Mononuclear cell (primary cell): ENCODE data around the gene MAP2K6. TPM values are rescaled to one million over a fixed set of nuclear protein-coding genes. Genes with fewer than 3 reads are reported as not detected.

Experiments used
- H3K27me3 ChIP-seq: 2 replicates; pipeline ENCODE4 v1.6.0; 2011; ENCODE audit warnings: low read length, control low read depth; ENCODE audit not compliant: insufficient read depth
- H3K4me1 ChIP-seq: 2 replicates; pipeline ENCODE4 v1.5.1; 2011; ENCODE audit warnings: mild to moderate bottlenecking, low read length, control low read depth; ENCODE audit not compliant: insufficient read depth
- H3K4me3 ChIP-seq: 2 replicates; pipeline ENCODE4 v1.5.1; 2011; ENCODE audit warnings: mild to moderate bottlenecking, low read length, moderate library complexity
- H3K9me3 ChIP-seq: 2 replicates; pipeline ENCODE4 v1.5.1; 2011; ENCODE audit warnings: low read depth, mild to moderate bottlenecking, control low read depth, low read length
- total RNA-seq: library from RNA; depleted of rRNA; stranded (reverse); fragments of >200 nt; gene quantifications from one replicate; pipeline ENCODE4 v1.2.3, GENCODE V29; 2012

Gene MAP2K6
- total RNA-seq, 1 donor = 7.8 TPM

GRCh38 chr17:69575346-69575761, 160.9 kb downstream of the MAP2K6 start:
- Histone ChIP-seq H3K27me3 (peaks cover under 1% of the 10 kb centered on the region), H3K9me3 (no peaks in the 10 kb centered on the region), H3K4me3 (no peak overlapping the region), H3K4me1 (no peaks in the 10 kb centered on the region)

GRCh38 chr17:69577098-69577497, 162.6 kb downstream of the MAP2K6 start:
- Histone ChIP-seq H3K4me1 (peaks cover 8% of the 10 kb centered on the region), H3K4me3 (no peak overlapping the region), H3K9me3 (no peaks in the 10 kb centered on the region), H3K27me3 (peaks cover 4% of the 10 kb centered on the region)

DNA sequence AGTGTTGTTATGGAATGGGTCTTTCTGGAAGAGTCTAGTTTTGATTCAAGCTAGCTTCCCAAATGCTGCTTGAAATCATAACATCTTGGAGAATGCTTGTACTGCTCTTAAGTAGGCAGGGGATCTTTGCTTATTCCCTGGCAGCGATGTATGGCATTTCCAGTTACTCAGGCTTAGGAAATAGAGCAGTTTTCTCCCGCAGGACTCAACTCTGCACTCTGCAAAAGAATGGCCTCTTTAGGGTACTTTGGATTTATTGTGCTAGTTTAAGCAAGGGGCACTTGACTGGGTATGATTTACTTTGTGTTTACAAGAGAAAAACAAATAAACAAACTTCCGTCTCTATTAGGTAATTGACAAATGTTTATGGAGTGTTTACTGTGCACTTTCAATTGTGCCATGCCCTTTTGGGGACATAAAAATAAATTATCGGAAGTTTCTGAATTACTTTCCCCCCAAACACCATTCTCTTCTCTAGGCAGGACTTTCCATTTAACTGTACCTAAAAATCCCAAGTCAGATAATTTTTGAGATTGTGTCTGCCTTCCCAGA, 164.0 kb downstream of the MAP2K6 start:
- Histone ChIP-seq H3K27me3 (peaks cover 4% of the 10 kb centered on the region), H3K9me3 (no peaks in the 10 kb centered on the region), H3K4me3 (no peak overlapping the region), H3K4me1 (peaks cover 8% of the 10 kb centered on the region)

DNA sequence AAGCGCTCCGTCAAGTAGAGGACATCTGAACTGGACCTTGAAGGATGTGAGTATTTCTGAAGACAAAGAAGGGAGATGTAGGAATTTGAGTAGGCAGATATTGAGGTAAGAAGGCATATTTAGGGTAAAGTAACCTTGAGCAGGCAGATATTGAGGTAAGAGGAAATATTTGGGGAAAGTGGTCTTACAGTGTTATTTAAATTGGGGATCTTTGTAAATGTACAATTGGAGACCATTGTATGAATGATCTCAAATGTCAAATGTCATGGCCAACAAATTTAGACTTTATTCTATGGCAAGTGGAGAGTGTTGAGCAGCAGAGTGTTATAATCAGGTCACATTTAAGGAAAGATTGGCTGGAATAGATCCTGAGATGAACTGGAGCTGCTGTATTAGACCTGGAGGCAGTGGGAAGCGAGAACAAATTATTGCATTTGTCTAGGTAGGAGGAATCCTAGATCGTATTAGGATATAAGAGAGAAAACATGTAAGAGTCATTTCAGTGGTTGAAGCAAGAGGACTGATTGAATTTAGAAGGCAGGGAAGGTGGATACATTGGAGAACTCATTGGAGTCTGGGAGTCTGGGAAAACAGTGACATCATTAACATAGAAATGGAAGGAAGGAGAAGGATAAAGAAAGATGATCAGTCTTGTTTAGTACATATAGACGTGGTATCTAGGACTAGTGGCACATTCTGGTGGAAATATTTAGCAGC, 165.6 kb downstream of the MAP2K6 start:
- Histone ChIP-seq H3K4me1 (peaks cover 8% of the 10 kb centered on the region), H3K4me3 (no peak overlapping the region), H3K27me3 (peaks cover 4% of the 10 kb centered on the region), H3K9me3 (no peaks in the 10 kb centered on the region)

- Histone ChIP-seq H3K27me3 (peaks cover 4% of the 10 kb centered on the region), H3K4me3 (peak overlapping the region; percentile 7), H3K4me1 (peaks cover 8% of the 10 kb centered on the region), H3K9me3 (no peaks in the 10 kb centered on the region)
These were observed 166.8 kb downstream of the MAP2K6 start for GRCh38 chr17:69581061-69581961.

GRCh38 chr17:69588316-69588715, 173.8 kb downstream of the MAP2K6 start:
- Histone ChIP-seq H3K9me3 (no peaks in the 10 kb centered on the region), H3K4me3 (no peak overlapping the region), H3K27me3 (no peaks in the 10 kb centered on the region), H3K4me1 (no peaks in the 10 kb centered on the region)

DNA sequence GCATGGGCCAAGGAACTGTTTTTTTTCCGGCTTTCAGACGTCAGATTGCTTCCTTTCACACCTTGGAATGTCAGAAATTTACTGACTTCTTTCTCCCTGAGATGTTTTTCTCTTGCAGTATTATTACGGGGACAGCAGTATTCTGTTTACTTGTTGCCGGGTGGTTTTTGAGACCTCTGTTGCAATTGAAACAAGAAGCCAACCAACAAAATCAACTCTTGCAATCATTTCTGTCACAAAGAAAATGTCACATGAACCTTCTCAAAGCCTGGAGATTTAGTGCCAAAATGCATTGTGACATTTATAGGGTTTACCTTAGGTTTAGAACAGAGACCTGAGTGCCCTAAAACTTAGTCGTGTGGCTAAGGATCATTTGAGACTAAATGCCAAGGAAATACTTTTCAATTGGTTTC, 174.3 kb downstream of the MAP2K6 start:
- H3K4me3 ChIP-seq = no peak overlapping the region
- H3K4me1 ChIP-seq = no peaks in the 10 kb centered on the region
- no peaks in the 10 kb centered on the region for H3K9me3 ChIP-seq
- no peaks in the 10 kb centered on the region for H3K27me3 ChIP-seq

GRCh38 chr17:69590671-69591070, 176.2 kb downstream of the MAP2K6 start:
- Histone ChIP-seq H3K4me3 (no peak overlapping the region), H3K9me3 (no peaks in the 10 kb centered on the region), H3K27me3 (no peaks in the 10 kb centered on the region), H3K4me1 (no peaks in the 10 kb centered on the region)

DNA sequence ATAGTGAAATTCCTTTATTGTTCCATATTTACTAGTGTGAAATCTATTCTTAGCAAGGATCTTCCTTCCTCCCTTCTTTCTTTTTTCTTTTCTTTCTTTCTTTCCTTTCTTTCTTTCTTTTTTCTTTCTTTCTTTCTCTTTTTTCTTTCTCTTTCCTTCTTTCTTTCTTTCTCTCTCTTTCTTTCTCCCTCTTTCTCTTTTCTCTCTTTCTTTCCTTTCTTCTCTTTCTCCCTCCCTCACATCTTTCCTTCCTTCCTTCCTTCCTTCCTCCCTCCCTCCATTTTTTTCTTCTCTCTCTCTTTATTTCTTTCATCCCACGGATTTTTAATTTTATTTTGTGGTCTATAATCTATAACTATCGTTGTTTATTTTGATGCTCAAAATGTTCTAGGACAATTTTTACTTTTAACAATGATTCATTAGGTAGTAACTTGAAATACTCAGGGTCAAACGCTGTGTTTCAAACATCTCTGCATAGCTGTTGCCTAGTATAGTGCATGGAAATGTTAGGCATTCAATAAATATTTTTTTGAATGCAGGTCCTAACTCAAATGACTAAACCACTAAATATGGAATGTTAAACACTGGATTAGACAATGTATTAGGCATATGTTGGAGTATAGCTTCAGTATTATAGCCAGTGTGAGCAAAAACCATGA, 178.3 kb downstream of the MAP2K6 start:
- Histone ChIP-seq H3K9me3 (no peaks in the 10 kb centered on the region), H3K27me3 (no peaks in the 10 kb centered on the region), H3K4me3 (no peak overlapping the region), H3K4me1 (no peaks in the 10 kb centered on the region)

- H3K4me1 ChIP-seq = no peaks in the 10 kb centered on the region
- H3K4me3 ChIP-seq = no peak overlapping the region
- no peaks in the 10 kb centered on the region for H3K27me3 ChIP-seq
- no peaks in the 10 kb centered on the region for H3K9me3 ChIP-seq
These were observed 178.8 kb downstream of the MAP2K6 start for GRCh38 chr17:69593351-69593715.

- H3K27me3 ChIP-seq = no peaks in the 10 kb centered on the region
- no peak overlapping the region for H3K4me3 ChIP-seq
- H3K9me3 ChIP-seq = no peaks in the 10 kb centered on the region
- no peaks in the 10 kb centered on the region for H3K4me1 ChIP-seq
These were observed 179.2 kb downstream of the MAP2K6 start for GRCh38 chr17:69593716-69594115.

DNA sequence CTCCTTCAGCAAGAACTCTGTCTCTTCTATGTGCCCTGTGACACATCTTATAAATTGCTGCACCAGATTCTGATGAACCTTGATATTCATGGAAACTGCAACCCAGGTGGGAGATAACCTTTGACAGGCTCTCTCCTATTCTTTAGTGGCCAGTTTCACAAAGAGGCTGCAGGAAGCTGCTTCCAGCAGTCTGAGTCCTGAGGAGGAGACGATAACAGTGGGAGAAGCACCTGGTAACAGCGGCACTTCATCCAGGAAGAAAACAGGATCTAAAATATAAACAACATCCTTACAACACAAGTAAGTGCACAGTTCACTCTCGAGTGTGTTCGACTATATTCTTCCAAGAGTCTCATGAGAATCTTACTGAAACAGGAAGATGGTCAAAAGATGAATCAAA, 180.1 kb downstream of the MAP2K6 start:
- no peaks in the 10 kb centered on the region for H3K9me3 ChIP-seq
- H3K4me3 ChIP-seq = no peak overlapping the region
- H3K4me1 ChIP-seq = no peaks in the 10 kb centered on the region
- no peaks in the 10 kb centered on the region for H3K27me3 ChIP-seq

- Histone ChIP-seq H3K4me3 (no peak overlapping the region), H3K27me3 (no peaks in the 10 kb centered on the region), H3K4me1 (no peaks in the 10 kb centered on the region), H3K9me3 (no peaks in the 10 kb centered on the region)
These were observed 181.6 kb downstream of the MAP2K6 start for GRCh38 chr17:69596141-69596540.

DNA sequence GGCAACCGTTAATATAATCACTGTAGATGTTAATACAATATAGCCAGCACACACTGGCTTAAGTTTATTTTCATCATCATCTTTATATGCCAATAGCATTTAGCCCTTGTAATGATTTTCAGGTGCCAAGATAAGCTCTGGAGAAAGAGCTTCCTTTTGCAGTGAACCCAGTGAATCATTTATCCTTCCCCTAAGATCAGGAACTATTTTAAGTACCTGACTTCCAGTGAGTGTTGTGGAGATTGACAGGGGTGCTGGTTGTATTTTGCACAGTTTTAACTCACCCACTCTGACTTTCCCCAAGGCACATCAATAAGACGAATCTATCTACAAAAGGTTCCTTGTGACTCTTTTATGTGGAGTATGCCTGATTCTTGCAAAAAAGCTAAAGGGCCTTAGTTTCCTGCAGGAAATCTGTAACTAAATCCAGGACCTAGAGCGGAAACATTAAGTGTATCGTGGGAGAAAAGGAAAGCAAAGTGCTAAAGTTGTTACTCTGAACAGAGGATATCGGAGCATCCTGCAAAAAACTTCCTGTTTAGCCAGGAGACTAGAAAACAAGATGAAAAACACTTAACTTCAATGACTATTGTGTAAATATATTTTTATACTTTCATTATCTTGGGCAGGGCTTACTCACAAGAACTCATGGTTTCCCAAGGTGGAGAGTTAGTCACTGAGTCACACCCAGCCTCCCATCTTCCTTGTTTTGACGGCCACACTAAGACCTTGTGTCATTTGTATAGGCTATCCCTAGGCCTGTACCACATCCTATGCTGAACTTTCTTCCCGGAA, 183.6 kb downstream of the MAP2K6 start:
- no peaks in the 10 kb centered on the region for H3K9me3 ChIP-seq
- H3K4me3 ChIP-seq = no peak overlapping the region
- no peaks in the 10 kb centered on the region for H3K4me1 ChIP-seq
- no peaks in the 10 kb centered on the region for H3K27me3 ChIP-seq
